Neural cell (in vitro differentiated cells): Measurements from ENCODE around the gene OAT. TPM values are rescaled to one million over a fixed set of nuclear protein-coding genes. Genes with fewer than 3 reads are reported as not detected.

Experiments
- H2AFZ ChIP-seq: fragments of 200-600, 300-800 bp; sonication (generic), shearing (Covaris generic); 2 replicates; pipeline ENCODE4 v1.6.0; 2014; ENCODE audit warnings: low read depth, mild to moderate bottlenecking, antibody characterized with exemption, low read length, moderate library complexity
- H3F3A ChIP-seq: fragments of 200-600 bp; shearing (Covaris generic); 2 replicates; pipeline ENCODE4 v1.6.1; 2016; ENCODE audit warnings: mild to moderate bottlenecking, moderate library complexity, mixed read lengths, antibody characterized with exemption, low read length; ENCODE audit not compliant: insufficient read depth, poor library complexity, severe bottlenecking
- H3K27ac ChIP-seq: fragments of 200-600, 300-800 bp; sonication (generic), shearing (Covaris generic); 2 replicates; pipeline ENCODE4 v1.5.1; 2014; ENCODE audit warnings: mild to moderate bottlenecking, low read length, moderate library complexity
- H3K27me3 ChIP-seq: fragments of 300-800, 200-600 bp; sonication (generic), shearing (Covaris generic); 2 replicates; pipeline ENCODE4 v1.6.0; 2014; ENCODE audit warnings: mild to moderate bottlenecking, low read depth, low read length, moderate library complexity; ENCODE audit not compliant: insufficient read depth
- H3K36me3 ChIP-seq: fragments of 300-800, 200-600 bp; sonication (generic), shearing (Covaris generic); 2 replicates; pipeline ENCODE4 v1.5.1; 2014; ENCODE audit warnings: mild to moderate bottlenecking, antibody characterized with exemption, low read length, moderate library complexity; ENCODE audit not compliant: insufficient read depth
- H3K4me2 ChIP-seq: fragments of 300-800, 200-600 bp; sonication (generic), shearing (Covaris generic); 2 replicates; pipeline ENCODE4 v1.6.0; 2014; ENCODE audit warnings: mild to moderate bottlenecking, low read length
- H3K4me3 ChIP-seq: fragments of 300-800, 200-600 bp; sonication (generic), shearing (Covaris generic); 2 replicates; pipeline ENCODE4 v1.5.1; 2014; ENCODE audit warnings: mild to moderate bottlenecking, low read length, moderate library complexity
- H3K79me2 ChIP-seq: fragments of 200-600 bp; shearing (Covaris generic); replicated peaks from 2 replicates; pipeline ENCODE4 v1.6.0; 2014; ENCODE audit warnings: mild to moderate bottlenecking, low read length, moderate library complexity; ENCODE audit not compliant: insufficient read depth
- H3K9ac ChIP-seq: fragments of 300-800, 200-600 bp; sonication (generic), shearing (Covaris generic); 2 replicates; pipeline ENCODE4 v1.6.1; 2016; ENCODE audit warnings: mild to moderate bottlenecking, low read length, mixed read lengths
- H3K9me2 ChIP-seq: fragments of 200-600 bp; shearing (Covaris generic); 2 replicates; pipeline ENCODE4 v1.6.1; 2016; ENCODE audit warnings: mild to moderate bottlenecking, low read length, mixed read lengths; ENCODE audit not compliant: insufficient read depth
- H3K9me3 ChIP-seq: fragments of 200-600, 300-800 bp; sonication (generic), shearing (Covaris generic); 2 replicates; pipeline ENCODE4 v1.6.1; 2016; ENCODE audit warnings: mild to moderate bottlenecking, mixed run types, low read length, moderate library complexity, mixed read lengths
- H4K20me1 ChIP-seq: fragments of 200-600 bp; shearing (Covaris generic); 2 replicates; pipeline ENCODE4 v1.6.1; 2016; ENCODE audit warnings: mild to moderate bottlenecking, mixed run types; ENCODE audit not compliant: insufficient read depth
- CTCF ChIP-seq: fragments of 450-650 bp; IDR thresholded peaks from 2 replicates; pipeline ENCODE4 v1.5.1; 2014; ENCODE audit warnings: antibody characterized with exemption, mild to moderate bottlenecking, moderate library complexity; ENCODE audit not compliant: poor library complexity, severe bottlenecking
- EP300 ChIP-seq: fragments of 450-650 bp; conservative IDR thresholded peaks from 2 replicates; pipeline ENCODE4 v1.6.1; 2014; ENCODE audit warnings: antibody characterized with exemption, mild to moderate bottlenecking, moderate library complexity; ENCODE audit not compliant: poor library complexity, severe bottlenecking
- EZH2 ChIP-seq: fragments of 200-600, 300-800 bp; shearing (Covaris generic), sonication (generic); IDR thresholded peaks from 2 replicates; pipeline ENCODE4 v1.6.1; 2014; ENCODE audit warnings: antibody characterized with exemption, low read length, borderline replicate concordance, mild to moderate bottlenecking; ENCODE audit not compliant: insufficient read depth, poor library complexity, severe bottlenecking
- MXI1 ChIP-seq: fragments of 450-650 bp; conservative IDR thresholded peaks from 2 replicates; pipeline ENCODE4 v1.6.1; 2014; ENCODE audit warnings: antibody characterized with exemption, mild to moderate bottlenecking; ENCODE audit not compliant: poor library complexity, severe bottlenecking
- POLR2AphosphoS5 ChIP-seq: IDR thresholded peaks from 2 replicates; pipeline ENCODE4 v1.6.1; 2012
- RAD21 ChIP-seq: fragments of 450-650 bp; conservative IDR thresholded peaks from 2 replicates; pipeline ENCODE4 v1.6.1; 2014; ENCODE audit warnings: antibody characterized with exemption, mild to moderate bottlenecking, moderate library complexity
- REST ChIP-seq: IDR thresholded peaks from 2 replicates; pipeline ENCODE4 v1.6.1; 2012; ENCODE audit warnings: borderline replicate concordance
- SMC3 ChIP-seq: fragments of 450-650 bp; conservative IDR thresholded peaks from 2 replicates; pipeline ENCODE4 v1.6.1; 2014; ENCODE audit warnings: antibody characterized with exemption, mild to moderate bottlenecking, moderate library complexity; ENCODE audit not compliant: poor library complexity
- TAF1 ChIP-seq: IDR thresholded peaks from 2 replicates; pipeline ENCODE4 v1.6.1; 2012; ENCODE audit warnings: low read depth
- polyA plus RNA-seq: library from polyadenylated mRNA; depleted of rRNA; stranded (reverse); fragments of >200 nt; gene quantifications from 2 replicates; pipeline ENCODE4 v1.2.3, GENCODE V29; 2014

Gene OAT
- polyA plus RNA-seq, 1 donor from 2014 or later, result 132 TPM

GRCh38 chr10:124375691-124376090 lies 43.0 kb downstream of the OAT start:
- no peaks in the 10 kb centered on the region for H4K20me1 ChIP-seq
- no peaks in the 10 kb centered on the region for H3K79me2 ChIP-seq
- H2AFZ ChIP-seq, result no peak overlapping the region
- no peaks in the 10 kb centered on the region for H3K36me3 ChIP-seq
- H3K27ac ChIP-seq, result no peak overlapping the region
- no peak overlapping the region for H3K4me2 ChIP-seq
- H3F3A ChIP-seq, result no peaks in the 10 kb centered on the region
- H3K9ac ChIP-seq, result no peak overlapping the region
- no peak overlapping the region for H3K4me3 ChIP-seq
- no peaks in the 10 kb centered on the region for H3K9me2 ChIP-seq
- TF ChIP-seq REST, result no peak
- TF ChIP-seq POLR2AphosphoS5, result no peak
- TF ChIP-seq TAF1, result no peak
- no peak for TF ChIP-seq EP300
- no peak for TF ChIP-seq MXI1
- no peak for TF ChIP-seq CTCF
- TF ChIP-seq RAD21, result no peak
- no peak for TF ChIP-seq EZH2
- no peak for TF ChIP-seq SMC3
- H3K27me3 ChIP-seq, result no peaks in the 10 kb centered on the region
- no peaks in the 10 kb centered on the region for H3K9me3 ChIP-seq

GRCh38 chr10:124375353-124375614 lies 43.4 kb downstream of the OAT start:
- no peaks in the 10 kb centered on the region for H3K9me3 ChIP-seq
- no peaks in the 10 kb centered on the region for H3K27me3 ChIP-seq
- no peak overlapping the region for H3K4me3 ChIP-seq
- no peak overlapping the region for H2AFZ ChIP-seq
- no peaks in the 10 kb centered on the region for H3F3A ChIP-seq
- H3K9ac ChIP-seq, result no peak overlapping the region
- no peak overlapping the region for H3K27ac ChIP-seq
- no peaks in the 10 kb centered on the region for H3K9me2 ChIP-seq
- no peaks in the 10 kb centered on the region for H4K20me1 ChIP-seq
- no peaks in the 10 kb centered on the region for H3K79me2 ChIP-seq
- no peak for TF ChIP-seq TAF1
- no peak for TF ChIP-seq RAD21
- no peak for TF ChIP-seq MXI1
- TF ChIP-seq EZH2, result no peak
- no peak for TF ChIP-seq EP300
- no peak for TF ChIP-seq REST
- no peak overlapping the region for H3K4me2 ChIP-seq
- H3K36me3 ChIP-seq, result no peaks in the 10 kb centered on the region
